Left lung (tissue), 10 donors: ENCODE results near the gene NDUFA13. TPM values are rescaled to one million over a fixed set of nuclear protein-coding genes. Genes with fewer than 3 reads are reported as not detected.

Experiments used
- ATAC-seq: fragments of 200-7000 bp; cut with Tn5 transposase; one replicate; pipeline ENCODE4 v1.9.1; 2020; ENCODE audit warnings: moderate library complexity
- DNase-seq, 4 donors: peaks; one replicate each; pipeline ENCODE4 v3.0.0-alpha.2; 2013 to 2020
- H3K27ac ChIP-seq, 2 donors: fragments of 200-600 bp; sonication (generic) in 1 of 2; one replicate each; pipeline versions ENCODE4 v1.5.0 to v1.8.0; 2020 to 2021
- H3K27me3 ChIP-seq, 2 donors: fragments of 200-600 bp; sonication (generic) in 1 of 2; one replicate each; pipeline versions ENCODE4 v1.5.0 to v1.8.0; 2020 to 2021
- H3K36me3 ChIP-seq, 2 donors: fragments of 200-600 bp; sonication (generic) in 1 of 2; one replicate each; pipeline versions ENCODE4 v1.5.0 to v1.8.0; 2020 to 2021
- H3K4me1 ChIP-seq, 2 donors: fragments of 200-600 bp; one replicate each; pipeline ENCODE4 v1.8.0; 2021
- H3K4me3 ChIP-seq, 2 donors: fragments of 200-600 bp; sonication (generic) in 1 of 2; one replicate each; pipeline versions ENCODE4 v1.5.0 to v1.8.0; 2020 to 2021; ENCODE audit warnings: mild to moderate bottlenecking in 1 of 2
- H3K9me3 ChIP-seq, 2 donors: fragments of 200-600 bp; sonication (generic) in 1 of 2; one replicate each; pipeline versions ENCODE4 v1.5.0 to v1.8.0; 2020 to 2021
- CTCF ChIP-seq, 2 donors: fragments of 200-600 bp; sonication (generic) in 1 of 2; IDR thresholded peaks; one replicate each; pipeline versions ENCODE4 v1.5.0 to v1.8.0; 2021; ENCODE audit warnings: antibody characterized with exemption in 2 of 2
- intact Hi-C, 2 donors: fragments of 100-400 bp; cut with DNase I; formaldehyde crosslinking; loops; one replicate each; pipeline versions ENCODE4 v1.11.2 to v1.14.2; 2022
- polyA plus RNA-seq, 6 donors: library from polyadenylated mRNA; unstranded; fragments of 120-200 nt; gene quantifications; one replicate each; pipeline ENCODE4 v1.2.1, GENCODE V29; 2013; ENCODE audit not compliant: insufficient read length in 6 of 6
- total RNA-seq, 2 donors: library from RNA; stranded (reverse); fragmentation: NEBNext Ultra II Directional; extraction: Animal tissue kit (Norgen Biotek cat#: 25700); gene quantifications; one replicate each; pipeline ENCODE4 v1.2.1, GENCODE V29; 2021
- donor health status: DM: no; HTN: yes; CAD: no.
- donor health status: DM: no; HTN: no; CAD: no.

The NDUFA13 gene
- total and polyA plus RNA-seq, 8 donors, result 169 to 303 (median 209) TPM

GRCh38 chr19:19551853-19552192 lies 35.8 kb downstream of the NDUFA13 start:
- ATAC-seq, result no peak
- H3K27me3 ChIP-seq, result peaks cover 0 to 53% of the 10 kb centered on the region in 2 donors
- no peak overlapping the region for H3K27ac ChIP-seq
- TF ChIP-seq CTCF (IDR thresholded peaks at IDR 0.05), result no peak
- DNase-seq, result no peak
- no peaks in the 10 kb centered on the region for H3K36me3 ChIP-seq
- no peak overlapping the region for H3K4me3 ChIP-seq
- intact Hi-C loops, result no loop called here
- no peaks in the 10 kb centered on the region for H3K4me1 ChIP-seq
- H3K9me3 ChIP-seq, result peaks cover 0 to 2% of the 10 kb centered on the region in 2 donors

DNA sequence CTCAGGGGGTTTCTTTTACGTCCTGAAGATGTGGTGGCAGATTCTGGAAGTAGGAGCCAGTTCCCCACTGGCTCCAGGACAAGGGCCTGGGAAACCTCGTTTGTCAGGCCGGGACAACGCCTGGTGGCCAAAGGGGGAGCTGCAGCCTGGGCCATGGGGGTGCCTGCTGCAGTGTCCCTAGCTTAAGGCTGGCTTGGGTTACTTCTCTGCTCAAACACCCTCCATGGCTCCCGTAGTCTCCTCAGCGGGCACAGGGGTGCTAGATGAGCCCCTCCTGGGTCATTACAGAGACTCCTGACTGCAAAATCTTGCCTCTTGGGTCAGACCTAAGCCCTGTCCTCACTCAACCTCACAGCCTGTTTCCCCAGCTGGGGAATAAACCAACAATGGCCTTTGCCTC lies 36.8 kb downstream of the NDUFA13 start:
- intact Hi-C loops, result no loop called here
- peak; percentile 45 to 73 for TF ChIP-seq CTCF (IDR thresholded peaks at IDR 0.05)
- Histone ChIP-seq H3K4me1 (no peaks in the 10 kb centered on the region), H3K27ac (no peak overlapping the region), H3K4me3 (no peak overlapping the region), H3K9me3 (peaks cover 0 to 2% of the 10 kb centered on the region in 2 donors), H3K27me3 (peaks cover 0 to 44% of the 10 kb centered on the region in 2 donors), H3K36me3 (no peaks in the 10 kb centered on the region)
- DNase-seq, result no peak
- ATAC-seq, result no peak

- H3K27me3 ChIP-seq, result peaks cover 0 to 36% of the 10 kb centered on the region in 2 donors
- no peak for DNase-seq
- no peak for TF ChIP-seq CTCF (IDR thresholded peaks at IDR 0.05)
- intact Hi-C loops, result no loop called here
- no peak for ATAC-seq
- peaks cover 0 to 2% of the 10 kb centered on the region in 2 donors for H3K9me3 ChIP-seq
- H3K27ac ChIP-seq, result no peak overlapping the region
- no peak overlapping the region for H3K4me3 ChIP-seq
- no peaks in the 10 kb centered on the region for H3K4me1 ChIP-seq
- H3K36me3 ChIP-seq, result no peaks in the 10 kb centered on the region
Measured at GRCh38 chr19:19553670-19554069, 37.6 kb downstream of the NDUFA13 start.

DNA sequence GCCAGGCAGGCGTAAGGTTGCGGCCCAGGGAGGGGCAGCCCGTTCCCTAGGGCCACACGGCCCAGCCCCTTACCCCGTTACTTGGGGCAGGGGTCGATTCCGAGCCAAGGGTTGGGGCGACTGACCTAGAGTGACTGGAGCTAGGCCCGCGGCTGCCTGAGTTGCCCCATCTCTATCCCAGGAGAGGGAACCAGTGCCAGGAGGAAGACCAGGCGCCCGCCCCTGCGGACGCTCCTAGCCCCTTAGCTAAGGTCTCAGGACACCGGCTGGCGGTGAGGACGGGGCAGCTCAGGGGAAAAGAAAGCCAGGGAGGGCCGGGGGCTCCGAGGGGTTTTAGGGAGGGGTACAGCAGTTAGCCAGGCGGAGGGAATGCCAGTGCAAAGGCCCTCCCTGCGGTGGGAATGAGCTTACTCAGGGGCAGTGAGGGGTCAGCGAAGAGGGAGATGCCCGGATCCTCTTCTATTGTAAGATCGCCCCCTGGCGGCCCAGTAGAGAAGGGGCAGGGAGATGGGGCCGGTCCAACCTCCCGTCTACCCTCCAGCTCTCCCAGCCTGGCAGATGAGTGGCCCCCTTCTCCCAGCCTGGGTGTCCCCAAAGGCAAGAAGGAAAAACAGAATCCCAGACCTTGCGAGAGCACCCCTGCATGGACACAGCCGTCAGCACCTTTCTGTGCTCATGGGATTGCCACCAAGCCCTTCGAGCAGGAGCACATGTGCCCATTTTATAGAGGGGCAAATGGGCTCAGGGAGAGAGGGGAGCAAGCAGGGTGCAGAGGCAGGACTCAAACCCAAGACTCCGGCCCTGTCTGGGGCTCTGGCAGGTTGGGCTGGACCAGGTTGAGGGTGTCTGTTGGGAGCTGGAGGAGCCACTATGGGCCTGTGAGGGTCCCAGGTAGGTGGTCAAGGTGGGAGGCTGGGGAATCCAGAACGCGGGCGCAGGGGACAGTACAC lies 38.3 kb downstream of the NDUFA13 start:
- H3K4me3 ChIP-seq, result no peak overlapping the region
- no peak overlapping the region for H3K27ac ChIP-seq
- ATAC-seq (peak; percentile 64), DNase-seq (peak in 1 of 4 donors; percentile 93)
- TF ChIP-seq CTCF (IDR thresholded peaks at IDR 0.05), result peak; percentile 63 to 90
- H3K27me3 ChIP-seq, result peaks cover 0 to 29% of the 10 kb centered on the region in 2 donors
- H3K4me1 ChIP-seq, result no peaks in the 10 kb centered on the region
- H3K9me3 ChIP-seq, result peaks cover 0 to 2% of the 10 kb centered on the region in 2 donors
- intact Hi-C loops, result no loop called here
- H3K36me3 ChIP-seq, result no peaks in the 10 kb centered on the region

DNA sequence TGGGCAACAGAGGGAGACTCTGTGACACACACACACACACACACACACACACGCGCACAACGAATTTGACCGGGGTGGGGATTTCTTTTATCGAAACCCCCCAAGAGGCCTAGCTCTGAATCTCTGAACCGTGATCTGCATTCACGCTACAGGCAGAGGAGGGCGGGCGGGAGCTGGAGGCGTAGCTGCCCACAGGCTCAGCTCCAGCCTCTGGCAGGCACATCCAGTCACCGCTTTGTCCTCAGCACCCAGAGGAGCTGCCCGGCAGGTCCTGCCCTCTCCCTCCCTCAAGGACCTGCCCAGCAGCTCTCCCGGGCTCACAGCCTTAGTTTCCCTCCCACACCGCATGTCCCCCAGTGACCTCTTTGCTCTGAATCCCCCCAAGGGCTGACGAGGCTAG lies 42.0 kb downstream of the NDUFA13 start:
- no peak for ATAC-seq
- no peaks in the 10 kb centered on the region for H3K9me3 ChIP-seq
- intact Hi-C loops, result no loop called here
- no peaks in the 10 kb centered on the region for H3K4me1 ChIP-seq
- H3K36me3 ChIP-seq, result no peaks in the 10 kb centered on the region
- peaks cover 0 to 12% of the 10 kb centered on the region in 2 donors for H3K27me3 ChIP-seq
- no peak overlapping the region for H3K4me3 ChIP-seq
- no peak overlapping the region for H3K27ac ChIP-seq
- TF ChIP-seq CTCF (IDR thresholded peaks at IDR 0.05), result no peak
- no peak for DNase-seq
